ENCODE data around the gene OR52E1. TPM values are rescaled to one million over a fixed set of nuclear protein-coding genes. Genes with fewer than 3 reads are reported as not detected.

Gene OR52E1
- total RNA-seq, 2 experiments from 2014 or later: not detected

GRCh38 chr11:5118893-5119292, 49.5 kb downstream of the OR52E1 start:
- intact Hi-C loops (cut with DNase I, micrococcal nuclease): no loop called here
- DNase-seq (no peak), ATAC-seq (no peak)
- Mint-ChIP-seq H3K27me3 (peaks cover 31% of the 10 kb centered on the region), H3K27ac (no peak overlapping the region), H3K36me3 (ENCODE audit: low read depth) (no peaks in the 10 kb centered on the region), H3K4me1 (no peaks in the 10 kb centered on the region), H3K4me3 (no peak overlapping the region), H3K9me3 (ENCODE audit: low read depth) (no peaks in the 10 kb centered on the region)
- ChIA-PET CTCF (interaction anchor here (0.6 kb wide), 1 partner anchor 74 kb away, joined by 3 read pairs; no protein-coding TSS in a partner anchor), POLR2A (no interaction called here)

Other genes with a start within 250 kb of the OR52E1 start
- gene OR51F2, start 248.3 kb upstream of the OR52E1 start, total RNA-seq: not detected
- gene OR51S1, start 220.4 kb upstream of the OR52E1 start, total RNA-seq: not detected
- gene OR51T1, start 187.7 kb upstream of the OR52E1 start, total RNA-seq: not detected
- not detected for gene OR51A7, start 165.8 kb upstream of the OR52E1 start, total RNA-seq
- not detected for gene OR51G2, start 150.2 kb upstream of the OR52E1 start, total RNA-seq
- not detected for gene OR51G1, start 145.2 kb upstream of the OR52E1 start, total RNA-seq
- not detected for gene OR51A4, start 122.0 kb upstream of the OR52E1 start, total RNA-seq
- not detected for gene OR51A2, start 113.9 kb upstream of the OR52E1 start, total RNA-seq
- gene OR51L1, start 74.7 kb upstream of the OR52E1 start, total RNA-seq: not detected
- gene OR52J3, start 23.0 kb upstream of the OR52E1 start, total RNA-seq: not detected
- not detected for gene OR52E2, start 9.9 kb upstream of the OR52E1 start, total RNA-seq
- not detected for gene OR52A5, start 68.8 kb downstream of the OR52E1 start, total RNA-seq
- not detected for gene OR52A1, start 85.2 kb downstream of the OR52E1 start, total RNA-seq
- not detected for gene OR51V1, start 131.1 kb downstream of the OR52E1 start, total RNA-seq
- gene HBB, start 157.5 kb downstream of the OR52E1 start, total RNA-seq: not detected
- not detected for gene HBD, start 164.9 kb downstream of the OR52E1 start, total RNA-seq
- gene HBG1, start 180.3 kb downstream of the OR52E1 start, total RNA-seq: not detected
- gene HBG2, start 185.2 kb downstream of the OR52E1 start, total RNA-seq: not detected
- gene HBE1, start 200.4 kb downstream of the OR52E1 start, total RNA-seq: not detected
- gene OR51B4, start 232.4 kb downstream of the OR52E1 start, total RNA-seq: not detected